Peyer's patch (tissue), 4 donors: ENCODE measurements around the gene TMEM18. TPM values are rescaled to one million over a fixed set of nuclear protein-coding genes. Genes with fewer than 3 reads are reported as not detected.
"Not testable (repeated sequence)": the region's sequence is repeated elsewhere in the genome, so short reads cannot be mapped to it uniquely, and the experiment has no call there.

Experiments used
- DNase-seq, 3 donors: peaks; one replicate each; pipeline ENCODE4 v3.0.0-alpha.2; 2017 to 2019
- H3K27ac ChIP-seq, 4 donors: fragments of 200-600 bp; sonication (generic); one replicate each; pipeline ENCODE4 v1.5.1; 2016 to 2019
- H3K27me3 ChIP-seq, 2 donors: fragments of 200-600 bp; sonication (generic); one replicate each; pipeline ENCODE4 v1.5.1; 2019
- H3K36me3 ChIP-seq, 3 donors: fragments of 200-600 bp; sonication (generic); one replicate each; pipeline ENCODE4 v1.5.1; 2016 to 2019
- H3K4me1 ChIP-seq, 4 donors: fragments of 200-600 bp; sonication (generic); one replicate each; pipeline ENCODE4 v1.5.1; 2016 to 2019
- H3K4me3 ChIP-seq, 4 donors: fragments of 200-600 bp; sonication (generic); 1 replicate in 3 of 4; 2 replicates in 1 of 4; pipeline ENCODE4 v1.5.1; 2016 to 2019; ENCODE audit warnings: mild to moderate bottlenecking in 1 of 4
- H3K9me3 ChIP-seq, 4 donors: fragments of 200-600 bp; sonication (generic); one replicate each; pipeline ENCODE4 v1.5.1; 2016 to 2019; ENCODE audit warnings: mild to moderate bottlenecking in 1 of 4
- POLR2A ChIP-seq, 2 donors: fragments of 450-650 bp; IDR thresholded peaks; one replicate each; pipeline ENCODE4 v1.5.1; 2017; ENCODE audit warnings: antibody characterized with exemption in 2 of 2, mild to moderate bottlenecking in 2 of 2, moderate library complexity in 2 of 2
- total RNA-seq, 4 donors: library from RNA; depleted of rRNA; stranded (reverse); fragments of >200 nt; gene quantifications; one replicate each; pipeline ENCODE4 v1.1.0, GENCODE V29; 2016
- TF ChIP-seq, protein P1 (sequence below), 6 experiments: fragments of 450-650 bp in 4 of 6; fragments of 200-600 bp in 2 of 6; sonication (generic) in 1 of 6; IDR thresholded peaks; one replicate each; pipeline ENCODE4 v1.5.1; 2017 to 2019; ENCODE audit warnings: antibody characterized with exemption in 6 of 6, mild to moderate bottlenecking in 3 of 6, moderate library complexity in 1 of 6

TMEM18 gene
- total RNA-seq, 4 donors from 2014 or later: 13.9 to 22.8 (median 16.4) TPM

DNA sequence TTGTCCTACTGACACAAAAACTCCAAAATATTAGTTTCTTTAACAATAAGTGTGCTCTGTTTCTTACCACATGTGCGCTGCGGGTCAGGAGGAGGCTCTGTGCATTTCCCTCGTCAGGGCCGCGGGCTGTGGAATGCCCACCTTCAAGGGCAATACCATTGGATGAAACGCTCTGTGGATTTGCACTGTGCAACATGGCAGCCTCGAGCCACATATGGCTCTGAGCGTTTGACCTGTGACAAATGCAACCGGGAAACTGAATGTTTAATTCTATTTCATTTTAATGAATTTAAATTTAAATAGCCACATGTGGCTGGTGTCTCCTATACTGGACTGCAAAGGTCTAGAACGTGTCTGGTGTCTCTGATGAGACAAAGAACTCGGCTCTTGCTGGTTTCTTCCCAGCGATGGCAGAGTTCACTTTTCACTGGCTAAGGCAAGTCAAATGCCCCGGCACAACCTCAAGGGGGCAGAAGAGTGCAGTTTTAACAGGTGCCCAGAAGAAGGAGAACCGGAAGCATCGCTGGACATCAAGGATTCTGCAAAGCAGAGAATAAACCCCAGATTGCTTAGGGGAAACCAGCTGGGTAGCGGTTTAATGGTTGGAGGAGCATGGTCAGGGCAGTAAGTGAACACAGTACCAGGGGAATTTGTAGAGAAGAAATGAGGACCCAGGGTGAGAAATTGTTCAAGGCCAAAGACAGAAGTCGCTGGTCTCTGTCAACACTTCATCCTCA lies 37.0 kb upstream of the TMEM18 start:
- peak in 2 of 3 donors; percentile 60 to 79 for DNase-seq
- H3K36me3 ChIP-seq: no peaks in the 10 kb centered on the region
- TF ChIP-seq, protein P1, sequence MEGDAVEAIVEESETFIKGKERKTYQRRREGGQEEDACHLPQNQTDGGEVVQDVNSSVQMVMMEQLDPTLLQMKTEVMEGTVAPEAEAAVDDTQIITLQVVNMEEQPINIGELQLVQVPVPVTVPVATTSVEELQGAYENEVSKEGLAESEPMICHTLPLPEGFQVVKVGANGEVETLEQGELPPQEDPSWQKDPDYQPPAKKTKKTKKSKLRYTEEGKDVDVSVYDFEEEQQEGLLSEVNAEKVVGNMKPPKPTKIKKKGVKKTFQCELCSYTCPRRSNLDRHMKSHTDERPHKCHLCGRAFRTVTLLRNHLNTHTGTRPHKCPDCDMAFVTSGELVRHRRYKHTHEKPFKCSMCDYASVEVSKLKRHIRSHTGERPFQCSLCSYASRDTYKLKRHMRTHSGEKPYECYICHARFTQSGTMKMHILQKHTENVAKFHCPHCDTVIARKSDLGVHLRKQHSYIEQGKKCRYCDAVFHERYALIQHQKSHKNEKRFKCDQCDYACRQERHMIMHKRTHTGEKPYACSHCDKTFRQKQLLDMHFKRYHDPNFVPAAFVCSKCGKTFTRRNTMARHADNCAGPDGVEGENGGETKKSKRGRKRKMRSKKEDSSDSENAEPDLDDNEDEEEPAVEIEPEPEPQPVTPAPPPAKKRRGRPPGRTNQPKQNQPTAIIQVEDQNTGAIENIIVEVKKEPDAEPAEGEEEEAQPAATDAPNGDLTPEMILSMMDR (IDR thresholded peaks at IDR 0.05): peak in 5 of 6 experiments; percentile 18 to 57 (median 49)
- no peak for TF ChIP-seq POLR2A (IDR thresholded peaks at IDR 0.05)
- no peaks in the 10 kb centered on the region for H3K9me3 ChIP-seq
- no peak overlapping the region for H3K4me3 ChIP-seq
- no peak overlapping the region for H3K27ac ChIP-seq
- H3K27me3 ChIP-seq: no peaks in the 10 kb centered on the region
- H3K4me1 ChIP-seq: no peaks in the 10 kb centered on the region

DNA sequence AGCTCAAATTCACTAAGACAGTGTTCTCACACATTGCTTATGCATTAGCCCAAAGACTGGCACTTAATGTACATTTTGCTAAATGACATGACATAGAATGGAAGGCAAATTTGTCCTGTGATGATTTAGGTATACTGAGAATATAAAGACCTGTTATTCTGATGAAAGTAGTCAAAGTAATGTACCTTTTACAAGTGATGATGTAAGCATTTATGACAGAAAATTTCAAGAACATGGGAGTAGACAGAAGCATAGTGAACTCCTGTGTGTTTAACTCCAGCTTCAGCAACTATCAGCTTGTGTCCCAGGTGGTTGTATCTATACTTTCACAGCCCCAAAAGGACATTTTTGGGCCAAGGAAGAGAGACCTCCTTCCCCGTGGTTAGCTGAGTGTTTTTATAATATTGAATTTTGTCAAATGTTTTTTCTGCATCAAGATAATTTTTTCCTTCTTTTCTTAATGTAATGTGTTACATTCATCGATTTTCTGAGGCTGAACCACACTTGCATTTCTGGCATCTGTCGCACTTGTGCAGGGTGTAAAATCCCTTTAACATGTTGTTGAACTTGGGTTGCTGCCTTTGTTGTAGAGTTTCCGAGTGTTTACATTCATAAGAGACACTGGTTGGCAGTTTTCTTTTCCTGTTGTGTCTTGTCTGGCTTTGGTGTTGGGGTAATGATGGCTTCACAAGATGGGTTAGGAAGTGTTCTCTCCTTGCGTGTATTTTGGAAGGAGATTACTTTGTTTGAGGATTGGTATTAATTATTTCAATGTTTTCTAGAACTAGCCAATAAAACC lies 33.9 kb upstream of the TMEM18 start:
- no peak for TF ChIP-seq POLR2A (IDR thresholded peaks at IDR 0.05)
- TF ChIP-seq, protein P1 (IDR thresholded peaks at IDR 0.05): no peak
- Histone ChIP-seq H3K27me3 (no peaks in the 10 kb centered on the region), H3K9me3 (no peaks in the 10 kb centered on the region), H3K4me1 (no peaks in the 10 kb centered on the region), H3K36me3 (no peaks in the 10 kb centered on the region), H3K4me3 (no peak overlapping the region), H3K27ac (no peak overlapping the region)
- DNase-seq: no peak

DNA sequence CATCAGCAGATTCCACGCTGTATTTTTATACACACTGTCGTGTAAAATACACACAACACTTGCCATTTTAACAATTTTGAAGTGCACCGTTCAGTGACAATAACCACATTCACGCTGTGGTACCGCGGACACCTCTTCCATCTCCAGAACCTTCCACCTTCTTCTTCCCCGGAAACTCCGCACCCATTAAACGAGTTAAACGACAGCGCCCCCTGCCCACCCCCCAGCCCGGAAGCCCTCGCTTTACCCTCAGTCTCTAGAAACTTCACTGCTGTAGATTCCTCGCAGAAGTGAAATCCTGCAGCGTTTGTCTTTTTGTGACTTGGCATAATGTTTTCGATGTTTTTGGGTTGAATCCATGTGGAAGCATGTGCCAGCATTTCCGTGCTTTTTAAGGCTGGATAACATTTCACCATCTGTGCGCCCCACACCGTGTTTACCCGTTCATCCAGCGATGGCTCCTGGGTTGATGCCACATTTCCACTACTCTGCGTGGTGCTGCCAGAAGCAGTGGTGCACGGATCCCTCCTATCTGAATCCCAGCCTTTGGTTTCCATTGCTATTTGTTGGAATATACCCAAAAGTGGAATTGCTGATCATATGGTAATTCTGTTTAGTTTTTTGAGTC lies 32.0 kb upstream of the TMEM18 start:
- no peak for DNase-seq
- Histone ChIP-seq H3K9me3 (no peaks in the 10 kb centered on the region), H3K4me1 (no peaks in the 10 kb centered on the region), H3K27ac (no peak overlapping the region), H3K27me3 (no peaks in the 10 kb centered on the region), H3K36me3 (no peaks in the 10 kb centered on the region), H3K4me3 (no peak overlapping the region)
- TF ChIP-seq, protein P1 (IDR thresholded peaks at IDR 0.05): no peak

DNA sequence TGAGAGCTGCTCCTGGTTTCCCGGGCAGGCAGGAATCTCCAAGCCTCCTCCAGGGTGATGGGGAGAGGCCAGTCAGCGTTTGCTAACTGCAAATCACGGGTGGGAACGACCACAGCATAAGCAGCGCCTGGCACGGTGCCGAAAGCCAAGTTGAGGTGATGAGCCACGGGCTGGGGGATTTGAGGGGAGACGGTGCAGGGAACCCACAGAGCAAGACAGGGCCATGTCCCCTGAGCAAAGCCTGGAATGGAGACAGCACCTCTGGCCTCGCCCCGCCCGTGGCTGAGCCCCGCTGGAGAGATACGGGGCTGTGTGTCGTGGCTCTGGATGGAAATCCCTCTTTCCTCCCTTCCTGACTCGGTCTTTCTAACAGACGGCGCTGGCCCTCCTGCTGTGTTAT lies 31.5 kb upstream of the TMEM18 start:
- H3K4me1 ChIP-seq: no peaks in the 10 kb centered on the region
- no peaks in the 10 kb centered on the region for H3K27me3 ChIP-seq
- no peaks in the 10 kb centered on the region for H3K36me3 ChIP-seq
- TF ChIP-seq, protein P1 (IDR thresholded peaks at IDR 0.05): no peak
- TF ChIP-seq POLR2A (IDR thresholded peaks at IDR 0.05): no peak
- H3K4me3 ChIP-seq: no peak overlapping the region
- no peak for DNase-seq
- no peaks in the 10 kb centered on the region for H3K9me3 ChIP-seq
- no peak overlapping the region for H3K27ac ChIP-seq

DNA sequence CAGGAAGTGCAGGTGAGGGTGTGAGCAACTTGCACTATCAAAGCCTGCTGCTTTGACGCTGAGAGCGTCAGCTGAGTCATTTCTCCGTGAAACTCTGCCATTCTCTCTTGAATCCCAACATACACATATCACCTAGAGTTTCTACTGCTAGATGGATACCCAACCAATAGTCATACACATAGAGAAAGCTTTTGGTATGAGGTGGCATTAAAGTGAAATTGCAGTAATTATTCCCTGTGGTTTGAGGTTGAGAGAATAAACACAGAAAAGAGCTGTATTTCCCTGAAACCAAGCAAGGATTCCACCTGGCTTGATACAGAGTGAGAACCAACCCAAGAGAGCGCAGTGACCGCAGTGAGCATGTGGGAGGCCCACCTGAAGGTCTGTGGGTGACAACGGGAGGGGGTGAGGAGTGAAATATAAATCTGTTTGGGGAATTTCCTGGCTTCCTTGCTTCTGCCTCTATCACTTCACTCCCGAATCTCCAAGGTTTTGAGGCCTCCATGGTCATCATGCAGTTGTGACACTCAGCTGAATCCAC lies 28.8 kb upstream of the TMEM18 start:
- H3K4me1 ChIP-seq: no peaks in the 10 kb centered on the region
- no peak overlapping the region for H3K27ac ChIP-seq
- H3K9me3 ChIP-seq: no peaks in the 10 kb centered on the region
- TF ChIP-seq POLR2A (IDR thresholded peaks at IDR 0.05): no peak
- TF ChIP-seq, protein P1 (IDR thresholded peaks at IDR 0.05): no peak
- H3K4me3 ChIP-seq: no peak overlapping the region
- H3K36me3 ChIP-seq: no peaks in the 10 kb centered on the region
- H3K27me3 ChIP-seq: no peaks in the 10 kb centered on the region
- no peak for DNase-seq

DNA sequence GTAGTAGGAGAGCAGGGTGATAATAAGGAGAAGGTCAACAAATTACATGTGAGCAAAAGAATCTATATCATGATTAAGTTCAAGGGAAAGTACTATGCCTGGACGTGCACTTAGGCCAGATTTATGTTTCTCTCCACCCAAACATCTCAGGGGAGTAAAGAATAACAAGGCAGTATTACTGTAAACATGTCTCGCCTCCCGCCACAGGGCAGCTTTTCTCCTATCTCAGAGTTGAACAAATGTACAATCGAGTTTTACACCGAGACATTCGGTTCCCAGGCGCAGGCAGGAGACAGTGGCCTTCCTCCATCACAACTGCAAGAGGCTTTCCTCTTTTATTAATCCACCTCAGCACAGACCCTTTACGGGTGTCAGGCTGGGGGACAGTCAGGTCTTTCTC lies 25.6 kb upstream of the TMEM18 start:
- DNase-seq, H3K27me3 ChIP-seq, H3K9me3 ChIP-seq, H3K4me1 ChIP-seq, H3K27ac ChIP-seq, H3K4me3 ChIP-seq, H3K36me3 ChIP-seq: not testable (repeated sequence)
